ENCODE results near the gene STIP1.

GRCh38 chr11:64232182-64232966 lies 46.4 kb downstream of the STIP1 start:
- no peak for TF ChIP-seq CTCF (IDR thresholded peaks at IDR 0.05)
- no peak for TF ChIP-seq POLR2A (IDR thresholded peaks at IDR 0.05)
